ENCODE measurements around the gene CAMK1G.

- TF ChIP-seq CBX3 (IDR thresholded peaks at IDR 0.05; ENCODE audit: borderline replicate concordance, low read depth) (no peak), CUX1 (IDR thresholded peaks at IDR 0.05; ENCODE audit: insufficient replicate concordance, low read depth, low read length) (no peak), CTCF (IDR thresholded peaks at IDR 0.05 in 2 of 3, conservative IDR thresholded peaks at IDR 0.05 in 1 of 3; ENCODE audit: control insufficient read depth in 2 of 3, extremely low read depth in 1 of 3, insufficient read depth in 1 of 3, low read depth in 3 of 3, low read length in 3 of 3) (no peak), MXI1 (IDR thresholded peaks at IDR 0.05; ENCODE audit: low read depth, low read length) (no peak), ESRRA (IDR thresholded peaks at IDR 0.05; ENCODE audit: low read length) (no peak), IRF4 (IDR thresholded peaks at IDR 0.05; ENCODE audit: low read depth, low read length) (no peak), POLR2A (IDR thresholded peaks at IDR 0.05; ENCODE audit: low read depth, low read length) (no peak), ZNF274 (IDR thresholded peaks at IDR 0.05; ENCODE audit: insufficient read depth, insufficient read length) (no peak), ZBTB33 (IDR thresholded peaks at IDR 0.05) (no peak), KAT2A (conservative IDR thresholded peaks at IDR 0.05; ENCODE audit: control insufficient read depth, low read depth, low read length) (no peak), GABPA (IDR thresholded peaks at IDR 0.05; ENCODE audit: low read depth) (no peak), SUZ12 (IDR thresholded peaks at IDR 0.05; ENCODE audit: unreplicated experiment) (no peak), HDAC2 (IDR thresholded peaks at IDR 0.05) (no peak), ETV6 (conservative IDR thresholded peaks at IDR 0.05 in 1 of 2, IDR thresholded peaks at IDR 0.05 in 1 of 2; ENCODE audit: borderline replicate concordance in 1 of 2, low read depth in 1 of 2) (no peak)
These were observed 22.6 kb upstream of the CAMK1G start for GRCh38 chr1:209560952-209561351.

Data from GM12878 (cell line).